Keratinocyte (primary cell): ENCODE data around the gene SETX.

Source experiments
- EZH2 ChIP-seq: IDR thresholded peaks from one replicate; pipeline ENCODE4 v1.6.1; 2012; ENCODE audit warnings: inconsistent platforms, mild to moderate bottlenecking, low read length, moderate library complexity
- TF ChIP-seq, protein P1 (sequence below), 3 experiments: IDR thresholded peaks in 1 of 3; conservative IDR thresholded peaks in 1 of 3; optimal IDR thresholded peaks in 1 of 3; 2 replicates in 2 of 3; 3 replicates in 1 of 3; pipeline versions ENCODE3 to v1.5.1; 2011; ENCODE audit warnings: low read length in 3 of 3, mild to moderate bottlenecking in 3 of 3, moderate library complexity in 2 of 3, control low read depth in 1 of 3, inconsistent platforms in 1 of 3; ENCODE audit not compliant: insufficient read depth in 2 of 3; ENCODE audit errors: extremely low read depth in 1 of 3

DNA sequence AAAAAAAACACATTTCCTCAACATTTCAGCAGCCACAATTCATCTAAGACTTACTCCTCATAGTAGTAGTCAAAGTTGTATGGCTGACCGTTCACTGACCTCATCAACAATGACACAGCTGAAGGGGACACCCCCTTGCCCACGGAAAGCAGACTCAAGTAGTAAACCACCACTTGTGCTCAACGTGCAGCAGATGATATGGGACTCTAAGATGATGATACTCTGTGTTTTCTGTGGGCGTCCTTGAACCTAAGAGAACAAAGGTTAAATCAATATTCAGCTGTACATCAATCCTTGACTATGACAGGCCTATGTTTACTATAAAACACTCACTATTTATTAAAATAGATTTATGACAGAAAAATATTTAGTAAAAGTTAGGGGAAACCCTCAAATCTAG is 71.6 kb downstream of the SETX start:
- TF ChIP-seq, protein P1, sequence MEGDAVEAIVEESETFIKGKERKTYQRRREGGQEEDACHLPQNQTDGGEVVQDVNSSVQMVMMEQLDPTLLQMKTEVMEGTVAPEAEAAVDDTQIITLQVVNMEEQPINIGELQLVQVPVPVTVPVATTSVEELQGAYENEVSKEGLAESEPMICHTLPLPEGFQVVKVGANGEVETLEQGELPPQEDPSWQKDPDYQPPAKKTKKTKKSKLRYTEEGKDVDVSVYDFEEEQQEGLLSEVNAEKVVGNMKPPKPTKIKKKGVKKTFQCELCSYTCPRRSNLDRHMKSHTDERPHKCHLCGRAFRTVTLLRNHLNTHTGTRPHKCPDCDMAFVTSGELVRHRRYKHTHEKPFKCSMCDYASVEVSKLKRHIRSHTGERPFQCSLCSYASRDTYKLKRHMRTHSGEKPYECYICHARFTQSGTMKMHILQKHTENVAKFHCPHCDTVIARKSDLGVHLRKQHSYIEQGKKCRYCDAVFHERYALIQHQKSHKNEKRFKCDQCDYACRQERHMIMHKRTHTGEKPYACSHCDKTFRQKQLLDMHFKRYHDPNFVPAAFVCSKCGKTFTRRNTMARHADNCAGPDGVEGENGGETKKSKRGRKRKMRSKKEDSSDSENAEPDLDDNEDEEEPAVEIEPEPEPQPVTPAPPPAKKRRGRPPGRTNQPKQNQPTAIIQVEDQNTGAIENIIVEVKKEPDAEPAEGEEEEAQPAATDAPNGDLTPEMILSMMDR (optimal IDR thresholded peaks at IDR 0.05 in 1 of 3, IDR thresholded peaks at IDR 0.05 in 1 of 3, conservative IDR thresholded peaks at IDR 0.05 in 1 of 3; ENCODE audit: extremely low read depth in 1 of 3, insufficient read depth in 2 of 3, low read length in 3 of 3) = no peak
- no peak for TF ChIP-seq EZH2
